MG63 (cell line): ENCODE measurements around the gene SEPSECS. TPM values are rescaled to one million over a fixed set of nuclear protein-coding genes. Genes with fewer than 3 reads are reported as not detected.

Source experiments
- DNase-seq: peaks from one replicate; pipeline ENCODE4 v3.0.0-alpha.2; 2020
- H3K27me3 ChIP-seq: fragments of 250-450 bp; sonication (Bioruptor Pico); 2 replicates; pipeline ENCODE4 v1.5.1; 2020; ENCODE audit warnings: mild to moderate bottlenecking, moderate library complexity
- H3K36me3 ChIP-seq: fragments of 250-450 bp; sonication (Bioruptor Pico); 2 replicates; pipeline ENCODE4 v1.5.1; 2020; ENCODE audit warnings: mild to moderate bottlenecking, moderate library complexity
- H3K4me3 ChIP-seq: fragments of 250-450 bp; sonication (Bioruptor Pico); 2 replicates; pipeline ENCODE4 v1.5.1; 2020; ENCODE audit warnings: mild to moderate bottlenecking, moderate library complexity
- H3K9me3 ChIP-seq: fragments of 250-450 bp; sonication (Bioruptor Pico); 2 replicates; pipeline ENCODE4 v1.5.1; 2020; ENCODE audit warnings: mild to moderate bottlenecking, moderate library complexity
- total RNA-seq: library from RNA; depleted of rRNA; stranded (reverse); fragments of >200 nt; shearing (Covaris generic); gene quantifications from 2 replicates; pipeline ENCODE4 v1.2.3, GENCODE V29; 2014; ENCODE audit warnings: low replicate concordance; rRNA removed

SEPSECS gene
- total RNA-seq, 1 experiment from 2014 or later, result 3.6 TPM

GRCh38 chr4:25076625-25077398, 83.4 kb downstream of the SEPSECS start:
- DNase-seq, result no peak

GRCh38 chr4:25075851-25076250, 84.4 kb downstream of the SEPSECS start:
- Histone ChIP-seq H3K4me3 (no peak overlapping the region), H3K27me3 (no peaks in the 10 kb centered on the region), H3K9me3 (no peaks in the 10 kb centered on the region), H3K36me3 (no peaks in the 10 kb centered on the region)
- no peak for DNase-seq

More at GRCh38 chr4:25076625-25077398, 83.4 kb downstream of the SEPSECS start:
- no peak overlapping the region for H3K4me3 ChIP-seq
- H3K27me3 ChIP-seq, result no peaks in the 10 kb centered on the region
- H3K36me3 ChIP-seq, result no peaks in the 10 kb centered on the region
- no peaks in the 10 kb centered on the region for H3K9me3 ChIP-seq

- H3K4me3 ChIP-seq, result no peak overlapping the region
- no peak for DNase-seq
- H3K27me3 ChIP-seq, result no peaks in the 10 kb centered on the region
- no peaks in the 10 kb centered on the region for H3K36me3 ChIP-seq
- no peaks in the 10 kb centered on the region for H3K9me3 ChIP-seq
Observed at GRCh38 chr4:25075129-25075528, 85.1 kb downstream of the SEPSECS start.

DNA sequence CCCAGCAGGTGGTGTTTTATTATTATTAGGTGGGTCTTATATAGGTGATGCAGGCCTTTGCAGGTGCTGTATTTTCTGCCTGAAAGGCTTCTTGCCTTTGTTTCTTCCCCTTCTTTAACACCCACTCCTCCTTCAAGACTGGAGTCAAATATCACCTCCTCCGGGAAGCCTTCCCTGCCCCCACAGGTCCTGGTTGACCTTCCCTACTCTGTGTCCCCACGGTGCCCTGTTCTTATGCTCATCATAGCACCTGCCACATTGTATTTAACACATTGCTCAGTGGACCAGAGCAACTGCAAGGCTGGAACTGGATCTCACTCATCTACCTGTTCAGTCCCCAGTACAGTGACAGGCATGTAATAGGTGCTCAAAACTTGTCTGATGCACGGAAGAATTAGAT, 89.7 kb downstream of the SEPSECS start:
- no peaks in the 10 kb centered on the region for H3K27me3 ChIP-seq
- H3K4me3 ChIP-seq, result no peak overlapping the region
- DNase-seq, result no peak
- no peaks in the 10 kb centered on the region for H3K9me3 ChIP-seq
- H3K36me3 ChIP-seq, result no peaks in the 10 kb centered on the region

Other genes starting within 250 kb of the SEPSECS start
- 2.2 and 2.3 TPM in 2 replicates for gene CCDC149, start 247.4 kb downstream of the SEPSECS start, total RNA-seq
- gene LGI2, start 129.5 kb downstream of the SEPSECS start, total RNA-seq, result 0.10 and 0.30 TPM in 2 replicates
- gene PI4K2B, start 73.6 kb upstream of the SEPSECS start, total RNA-seq, result 22.2 and 43.3 TPM in 2 replicates
- gene ZCCHC4, start 152.3 kb upstream of the SEPSECS start, total RNA-seq, result 6.7 and 10.9 TPM in 2 replicates
- 13.4 and 15.0 TPM in 2 replicates for gene ANAPC4, start 216.8 kb upstream of the SEPSECS start, total RNA-seq